Hematopoietic multipotent progenitor cell treated with erythropoietin and hydrocortisone succinate and interleukin-3 and kit ligand, for 6 days (in vitro differentiated cells): ENCODE results near the gene BSG.

Experiments used
- DNase-seq: peaks from one replicate; pipeline ENCODE4 v3.0.0-alpha.2; 2015

The BSG gene

GRCh38 chr19:540867-541637 lies 31.3 kb upstream of the BSG start:
- no peak for DNase-seq

- DNase-seq: no peak
Measured at GRCh38 chr19:541699-542098, 30.7 kb upstream of the BSG start.

DNA sequence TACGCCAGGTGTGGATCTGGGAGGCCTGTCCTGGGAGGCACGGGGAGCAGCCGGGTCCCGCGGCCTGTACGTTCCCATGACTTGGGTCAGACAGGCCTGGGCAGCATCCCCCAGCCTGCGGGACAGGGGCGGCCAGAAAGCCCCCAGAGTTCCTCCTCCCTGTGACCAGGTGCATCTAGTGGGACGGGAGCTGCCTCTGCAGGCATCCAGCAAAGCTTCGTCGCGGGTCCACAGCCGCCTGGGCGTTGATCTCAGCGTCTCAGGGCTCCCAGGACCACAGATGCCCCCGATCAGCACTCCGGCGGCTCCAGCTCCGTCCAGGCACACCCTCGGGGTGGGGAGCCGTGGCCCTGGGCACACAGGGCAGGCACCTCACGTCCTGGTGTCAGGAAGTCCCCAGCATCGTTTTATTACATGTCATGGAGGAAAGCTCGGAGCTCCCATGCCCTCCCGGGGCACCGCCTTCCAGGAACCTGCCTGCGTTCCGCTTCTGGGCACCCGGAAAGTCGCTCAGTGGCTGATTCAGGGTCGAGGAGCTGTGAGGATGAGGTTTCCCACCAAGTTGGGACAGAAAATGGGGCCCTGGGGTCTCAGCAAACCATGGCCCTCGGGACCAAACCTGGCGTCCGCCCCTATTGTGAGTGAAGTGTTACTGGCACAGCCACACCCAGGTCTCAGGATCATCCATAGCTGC lies 30.1 kb upstream of the BSG start:
- DNase-seq: no peak

DNA sequence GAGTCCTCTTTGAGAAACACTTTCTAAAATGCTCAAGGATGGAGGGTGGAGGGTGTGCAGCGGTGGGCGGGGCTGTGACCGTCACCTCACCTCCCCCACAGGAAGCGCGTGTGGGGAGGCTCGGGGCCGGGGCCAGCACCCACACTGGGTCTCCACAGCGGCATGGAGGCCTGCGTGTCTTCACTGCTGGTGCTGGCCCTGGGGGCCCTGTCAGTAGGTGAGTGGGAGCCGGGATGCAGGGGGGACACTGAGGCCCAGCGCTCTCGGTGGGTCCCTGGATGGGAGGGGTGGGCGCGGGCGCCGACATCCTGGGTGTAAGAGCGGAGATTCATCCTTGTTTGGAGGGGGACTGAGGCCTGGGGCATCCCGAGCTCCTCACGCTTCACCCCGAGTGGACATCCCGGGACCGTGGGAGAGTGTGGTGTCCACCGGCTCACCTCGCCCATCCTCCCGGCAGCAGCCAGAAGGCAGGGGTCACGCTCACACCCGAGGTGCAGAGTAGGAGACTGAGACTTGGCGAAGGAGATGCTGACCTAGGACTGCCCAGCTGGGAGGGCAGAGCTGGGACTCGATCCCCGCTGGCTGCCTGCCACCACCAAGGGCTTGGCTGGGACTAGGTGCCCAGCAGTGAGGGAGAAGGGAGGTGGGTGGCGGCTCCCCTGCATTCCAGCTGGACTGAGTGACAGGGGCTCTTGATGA lies 28.3 kb upstream of the BSG start, which contains the start of gene GZMM:
GZMM (plus strand) TSS at position 144 of the 699 bp plus-strand sequence; CDS start at position 163, 19 bp downstream.
- DNase-seq: no peak

DNA sequence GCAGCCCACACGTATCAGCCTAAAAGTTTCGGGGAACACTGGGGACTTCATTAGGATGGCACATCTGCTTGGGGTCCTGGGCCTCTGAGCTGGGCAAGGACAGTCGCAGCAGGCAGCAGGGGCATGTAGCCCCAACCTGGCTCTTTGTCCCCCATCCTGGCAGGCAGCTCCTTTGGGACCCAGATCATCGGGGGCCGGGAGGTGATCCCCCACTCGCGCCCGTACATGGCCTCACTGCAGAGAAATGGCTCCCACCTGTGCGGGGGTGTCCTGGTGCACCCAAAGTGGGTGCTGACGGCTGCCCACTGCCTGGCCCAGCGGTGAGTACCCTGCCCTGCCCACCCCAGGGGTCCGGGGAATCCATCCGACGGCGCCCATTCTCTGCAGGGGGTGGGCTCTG lies 25.3 kb upstream of the BSG start:
- no peak for DNase-seq

GRCh38 chr19:547836-548720 lies 24.3 kb upstream of the BSG start:
- no peak for DNase-seq

DNA sequence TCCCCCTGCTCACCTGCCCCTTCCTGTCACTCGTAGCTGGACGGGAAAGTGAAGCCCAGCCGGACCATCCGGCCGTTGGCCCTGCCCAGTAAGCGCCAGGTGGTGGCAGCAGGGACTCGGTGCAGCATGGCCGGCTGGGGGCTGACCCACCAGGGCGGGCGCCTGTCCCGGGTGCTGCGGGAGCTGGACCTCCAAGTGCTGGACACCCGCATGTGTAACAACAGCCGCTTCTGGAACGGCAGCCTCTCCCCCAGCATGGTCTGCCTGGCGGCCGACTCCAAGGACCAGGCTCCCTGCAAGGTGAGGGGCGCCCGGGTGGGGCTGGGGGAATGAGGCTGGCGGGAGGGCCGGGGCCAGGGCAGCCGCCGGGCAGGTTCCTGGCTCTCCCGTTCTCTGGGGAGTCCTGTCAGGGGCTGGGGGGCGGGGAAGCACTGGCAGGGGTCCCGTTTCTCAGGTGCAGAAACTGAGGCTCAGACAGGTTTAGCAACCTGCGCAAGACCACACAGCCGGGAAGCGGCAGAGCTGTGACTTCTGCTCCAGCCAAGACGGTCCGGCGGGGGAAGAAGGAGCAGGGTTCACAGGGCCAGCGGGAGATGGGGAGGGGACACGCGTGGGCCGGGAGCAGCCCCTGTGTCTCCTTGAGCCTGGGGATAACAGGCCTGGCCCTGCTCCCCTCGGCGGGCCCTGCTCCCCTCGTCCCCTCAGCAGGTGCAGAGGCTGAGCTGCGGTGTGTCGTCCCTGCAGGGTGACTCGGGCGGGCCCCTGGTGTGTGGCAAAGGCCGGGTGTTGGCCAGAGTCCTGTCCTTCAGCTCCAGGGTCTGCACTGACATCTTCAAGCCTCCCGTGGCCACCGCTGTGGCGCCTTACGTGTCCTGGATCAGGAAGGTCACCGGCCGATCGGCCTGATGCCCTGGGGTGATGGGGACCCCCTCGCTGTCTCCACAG lies 23.2 kb upstream of the BSG start:
- no peak for DNase-seq

- DNase-seq: no peak
Measured at GRCh38 chr19:554817-555216, 17.6 kb upstream of the BSG start.

- DNase-seq: no peak
Measured at GRCh38 chr19:555474-555808, 17.0 kb upstream of the BSG start.

DNA sequence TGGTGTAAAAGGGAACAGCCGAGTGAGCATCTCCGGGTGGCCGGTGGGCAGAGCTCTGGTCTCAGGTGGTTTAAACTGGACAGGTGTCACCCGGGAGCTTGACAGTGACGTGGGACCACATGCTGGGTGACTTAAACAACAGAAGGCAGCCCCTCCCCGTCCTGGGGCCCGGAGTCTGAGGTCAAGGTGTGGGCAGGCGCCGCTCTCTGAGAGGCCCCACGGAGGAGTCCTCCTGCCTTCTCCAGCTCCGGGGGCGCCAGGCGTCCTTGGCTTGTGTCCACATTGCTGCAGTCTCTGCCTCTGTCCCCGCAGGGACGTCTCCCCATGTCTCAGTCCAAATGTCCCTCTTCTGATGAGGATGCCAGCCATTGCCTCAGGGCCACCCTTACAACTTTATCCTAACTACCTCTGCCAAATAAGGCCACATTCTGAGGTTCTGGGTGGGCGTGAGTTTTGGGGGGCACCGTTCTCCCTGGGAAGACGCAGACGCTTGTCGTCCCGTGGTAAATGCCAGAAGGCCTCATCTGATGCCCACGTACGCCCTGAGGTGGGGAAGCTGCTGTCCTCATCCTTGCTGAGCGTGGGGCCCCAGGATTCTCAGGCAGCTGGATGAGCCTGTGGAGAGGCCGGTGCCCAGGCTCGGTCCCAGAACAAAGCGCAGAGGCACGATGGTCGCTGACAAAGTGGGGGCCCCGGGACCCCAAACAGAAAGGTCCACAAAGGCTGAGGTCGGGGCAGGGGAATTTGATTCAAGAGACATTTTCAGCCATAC lies 15.6 kb upstream of the BSG start:
- no peak for DNase-seq

- no peak for DNase-seq
Measured at GRCh38 chr19:558770-559439, 13.5 kb upstream of the BSG start.

DNA sequence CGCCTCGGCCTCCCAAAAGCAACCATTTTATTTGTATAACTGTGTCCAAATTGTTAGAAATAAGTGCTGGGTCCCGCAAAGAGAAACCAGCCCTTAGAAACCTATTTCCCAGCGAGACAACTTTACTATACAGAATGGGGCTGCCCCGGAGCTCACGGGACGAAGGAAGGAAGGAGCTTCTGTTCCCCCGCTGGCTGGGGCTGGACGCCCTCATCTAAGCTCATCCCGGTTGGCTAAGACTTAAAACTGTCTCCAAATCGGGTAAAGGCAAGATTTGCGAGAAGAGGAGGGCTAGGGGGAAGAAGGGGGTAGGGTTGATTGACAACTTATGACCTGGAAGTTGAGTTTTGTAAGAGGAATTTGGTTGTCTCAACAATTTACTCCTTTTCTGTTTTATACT lies 12.3 kb upstream of the BSG start:
- no peak for DNase-seq

DNA sequence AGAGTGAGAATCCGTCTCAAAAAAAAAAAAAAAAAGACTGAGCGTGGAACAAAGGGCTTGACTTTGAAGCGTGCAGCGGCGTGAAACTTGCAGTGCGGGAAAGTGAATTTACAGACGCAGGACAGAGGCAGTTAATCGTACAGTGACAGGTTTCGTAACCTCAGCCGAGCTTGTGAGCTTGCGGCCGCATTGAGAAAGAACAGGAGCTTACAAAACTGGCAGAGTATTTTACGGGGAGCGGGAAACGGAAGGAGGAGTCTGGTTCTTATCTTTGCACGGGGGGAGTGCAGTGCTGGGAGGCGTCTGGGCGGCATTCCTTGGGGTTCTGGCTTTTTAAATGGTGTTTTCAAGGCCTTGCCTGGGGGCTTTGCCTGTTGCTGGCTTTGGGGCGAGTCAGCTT lies 6.0 kb upstream of the BSG start:
- DNase-seq: peak; percentile 65

- no peak for DNase-seq
Measured at GRCh38 chr19:566844-567243, 5.6 kb upstream of the BSG start.

DNA sequence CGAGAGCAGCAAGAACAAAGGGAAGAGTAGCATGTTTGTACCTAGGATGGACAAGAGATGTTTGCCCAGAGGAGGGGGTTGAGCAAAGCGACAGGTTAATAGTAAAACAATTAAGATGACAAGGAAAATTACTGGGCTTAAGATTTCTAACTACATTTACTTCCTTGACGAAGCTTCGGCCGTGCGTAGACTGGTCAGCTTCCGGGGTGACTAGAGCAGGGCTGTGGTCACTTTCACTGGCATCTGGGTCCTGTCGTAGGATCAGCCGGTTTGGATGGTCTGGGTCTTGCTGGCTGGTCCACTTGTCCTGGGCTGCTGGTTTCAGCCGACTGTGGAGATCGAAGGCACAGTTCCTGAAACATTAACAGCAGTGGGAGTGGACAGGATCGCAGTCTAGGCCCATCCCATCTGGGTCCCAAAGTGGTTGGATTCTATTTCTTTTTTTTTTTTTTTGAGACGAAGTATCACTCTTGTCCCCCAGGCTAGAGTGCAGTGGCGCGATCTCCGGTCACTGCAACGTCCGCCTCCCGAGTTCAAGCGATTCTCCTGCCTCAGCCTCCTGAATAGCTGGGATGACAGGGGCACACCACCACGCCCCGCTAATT lies 5.0 kb upstream of the BSG start:
- no peak for DNase-seq

DNA sequence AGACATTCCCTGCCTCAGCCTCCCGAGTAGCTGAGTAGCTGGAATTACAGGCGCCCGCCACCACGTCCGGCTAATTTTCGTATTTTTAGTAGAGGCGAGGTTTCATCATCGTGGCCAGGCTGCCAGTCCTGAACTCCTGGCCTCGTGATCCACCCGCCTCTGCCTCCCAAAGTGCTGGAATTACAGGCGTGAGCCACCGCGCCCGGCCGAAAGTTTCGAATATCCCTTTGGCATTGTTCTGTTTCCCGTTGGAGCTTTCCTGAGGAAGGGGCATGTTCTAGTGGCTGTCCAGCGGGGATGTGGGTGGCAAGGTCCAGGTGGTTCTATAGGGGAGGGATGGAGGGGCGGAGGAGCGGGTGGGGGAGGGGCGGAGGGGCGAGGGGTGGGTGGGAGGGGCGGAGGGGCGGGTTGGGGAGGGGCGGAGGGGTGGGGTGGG lies 2.1 kb upstream of the BSG start:
- no peak for DNase-seq

DNA sequence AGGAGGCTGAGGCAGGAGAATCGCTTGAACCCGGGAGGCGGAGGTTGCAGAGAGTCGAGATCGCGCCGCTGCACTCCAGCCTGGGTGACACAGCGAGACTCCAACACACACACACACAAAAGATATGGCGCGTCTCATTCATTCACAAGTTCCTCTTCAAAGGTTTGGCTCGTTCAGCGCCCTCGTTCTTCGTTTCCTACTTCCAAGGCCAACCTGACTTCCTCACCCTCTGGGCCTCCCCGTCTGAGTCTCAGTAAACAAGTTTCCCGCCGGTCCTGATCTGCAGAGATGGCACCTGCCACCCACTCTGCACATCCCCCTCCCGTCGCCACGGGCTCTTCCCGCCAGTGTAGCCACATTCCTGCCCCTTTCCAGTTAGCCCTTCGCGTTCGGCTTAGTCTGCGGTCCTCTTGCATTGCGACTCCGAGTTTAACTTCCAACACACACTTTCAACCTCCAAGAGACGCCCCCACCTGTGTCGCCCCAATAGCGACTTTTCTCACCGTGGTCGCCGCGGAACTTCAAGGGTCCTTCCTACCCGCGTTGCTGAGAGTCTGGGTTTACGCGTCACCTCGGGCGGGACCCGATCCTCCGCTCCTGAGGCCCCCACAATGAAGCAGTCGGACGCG lies 1.3 kb upstream of the BSG start:
- DNase-seq: peak; percentile 83

- peak; percentile 79 for DNase-seq
Measured at GRCh38 chr19:571566-571974, 826 bp upstream of the BSG start.

GRCh38 chr19:572743-573518 lies 535 bp downstream of the BSG start:
- DNase-seq: peak; percentile 67
